NB4 (cell line): ENCODE results near the gene RIGI.
A peak's percentile ranks its signal among the peaks of the same experiment; 100 is the strongest.

ENCODE experiments used
- DNase-seq: peaks from one replicate; pipeline ENCODE4 v3.0.0; 2010; ENCODE audit warnings: low read depth
- H3K4me3 ChIP-seq: one replicate; pipeline ENCODE4 v1.5.1; 2011; ENCODE audit warnings: mild to moderate bottlenecking, low read depth, low read length, moderate library complexity
- CTCF ChIP-seq: IDR thresholded peaks from one replicate; pipeline ENCODE4 v1.5.1; 2012; ENCODE audit warnings: low read depth, low read length
- MYC ChIP-seq: IDR thresholded peaks from 2 replicates; pipeline ENCODE4 v1.6.1; 2011; ENCODE audit warnings: low read depth, low read length
- POLR2A ChIP-seq: IDR thresholded peaks from 2 replicates; pipeline ENCODE4 v1.6.1; 2011; ENCODE audit warnings: mild to moderate bottlenecking; ENCODE audit not compliant: insufficient read length; ENCODE audit errors: extremely low read depth
- TF ChIP-seq, protein P1 (sequence below): IDR thresholded peaks from 2 replicates; pipeline ENCODE4 v1.6.1; 2011; ENCODE audit warnings: low read depth, low read length

The RIGI gene

GRCh38 chr9:32526041-32526706 lies at the start of gene RIGI:
Gene RIGI, minus strand, starts transcription at chr9:32526196. Its CDS starts 30 bp downstream, at chr9:32526166.
- DNase-seq = peak; percentile 89
- peak within 1 kb of the TSS; percentile 86 for H3K4me3 ChIP-seq
- TF ChIP-seq POLR2A (peak; percentile 20), MYC (peak; percentile 17; the same call in 1 of the 2 replicates), CTCF (peak; percentile 61)
- TF ChIP-seq, protein P1, sequence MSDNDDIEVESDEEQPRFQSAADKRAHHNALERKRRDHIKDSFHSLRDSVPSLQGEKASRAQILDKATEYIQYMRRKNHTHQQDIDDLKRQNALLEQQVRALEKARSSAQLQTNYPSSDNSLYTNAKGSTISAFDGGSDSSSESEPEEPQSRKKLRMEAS = peak; percentile 66

DNA sequence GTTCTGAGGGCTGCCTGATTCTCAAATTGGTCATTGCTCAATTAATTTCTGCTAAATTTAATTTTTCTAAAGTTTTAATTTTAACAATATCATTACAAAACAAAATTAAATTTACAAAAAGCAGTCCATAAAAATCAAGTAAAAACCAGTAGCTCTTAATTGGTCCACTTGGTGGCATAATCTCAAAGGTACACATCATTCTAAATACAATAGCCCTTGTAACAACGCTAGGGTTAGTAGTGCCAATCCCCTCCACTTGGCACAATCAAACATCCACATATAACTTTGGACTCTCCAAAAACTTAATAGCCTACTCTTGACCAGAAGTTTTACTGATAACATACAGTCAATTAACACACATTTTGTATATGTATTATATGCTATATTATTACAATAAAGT lies 48.9 kb upstream of the RIGI start:
- no peak for DNase-seq

GRCh38 chr9:32573821-32574220 lies 47.8 kb upstream of the RIGI start:
- no peak for DNase-seq
- H3K4me3 ChIP-seq = peak overlapping the region; percentile 85
- TF ChIP-seq, protein P1 = no peak
- TF ChIP-seq CTCF (no peak), POLR2A (no peak), MYC (no peak)

More for the DNA sequence above, 48.9 kb upstream of the RIGI start:
- TF ChIP-seq CTCF (peak; percentile 3), POLR2A (no peak), MYC (no peak)
- TF ChIP-seq, protein P1 = no peak
- H3K4me3 ChIP-seq = no peak overlapping the region

DNA sequence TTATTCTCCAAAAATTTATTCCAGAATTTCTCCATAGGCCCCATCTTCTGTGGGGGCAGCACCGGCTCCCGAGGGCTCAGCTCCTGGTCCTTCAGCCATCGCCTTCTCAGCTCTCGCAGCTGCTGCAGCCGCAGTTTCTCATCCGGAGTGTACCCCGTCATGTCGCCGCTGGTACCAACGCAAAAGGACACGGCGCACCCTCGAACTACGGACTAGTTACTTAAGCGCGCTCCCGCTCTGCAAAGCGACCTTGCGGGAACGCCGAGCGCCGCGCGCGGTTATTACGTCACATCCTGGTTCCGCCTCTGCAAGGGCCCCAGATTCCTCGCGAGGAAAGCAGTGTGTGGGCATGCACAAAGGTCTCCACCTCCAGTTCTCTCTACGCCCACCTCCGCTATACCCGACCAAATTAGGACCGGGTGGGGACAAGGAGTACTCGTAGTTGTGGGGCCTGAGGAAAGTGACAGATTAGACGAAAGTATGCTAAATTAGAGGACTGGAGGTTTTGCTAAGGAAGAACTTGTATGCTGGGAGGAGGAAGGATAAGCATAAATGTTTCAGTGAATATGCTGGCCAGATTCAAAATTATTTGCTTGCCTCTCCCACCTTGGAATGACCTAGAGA lies 47.0 kb upstream of the RIGI start, which contains the start of gene NDUFB6:
TSS of gene NDUFB6 (minus strand) at position 260 of the 624 bp plus-strand sequence. CDS start at position 161, 99 bp downstream.
- peak; percentile 100 for DNase-seq
- TF ChIP-seq, protein P1 = peak; percentile 83
- TF ChIP-seq MYC = peak; percentile 92
- TF ChIP-seq POLR2A = peak; percentile 98
- no peak for TF ChIP-seq CTCF
- peak within 1 kb of the TSS; percentile 85 for H3K4me3 ChIP-seq

GRCh38 chr9:32571969-32572899 lies 46.2 kb upstream of the RIGI start:
- peak; percentile 95 for DNase-seq
- peak overlapping the region; percentile 85 for H3K4me3 ChIP-seq
- TF ChIP-seq POLR2A = no peak
- TF ChIP-seq, protein P1 = peak; percentile 92
- peak; percentile 84 for TF ChIP-seq MYC
- peak; percentile 98 for TF ChIP-seq CTCF
